Renal cortex interstitium (tissue), 15 donors: Measurements from ENCODE around the gene CDK5R2. TPM values are rescaled to one million over a fixed set of nuclear protein-coding genes. Genes with fewer than 3 reads are reported as not detected.
"Not testable (repeated sequence)": the region's sequence is repeated elsewhere in the genome, so short reads cannot be mapped to it uniquely, and the experiment has no call there.

Experiments
- DNase-seq, 11 donors: peaks; one replicate each; pipeline ENCODE4 v3.0.0-alpha.2; 2013; ENCODE audit warnings: low read depth in 9 of 11, low spot score in 4 of 11; ENCODE audit errors: extremely low read depth in 1 of 11
- long read RNA-seq, 16 experiments: transcript quantifications; one replicate each; lab custom pipeline, GENCODE V29; 2026
- polyA plus RNA-seq, 3 donors: library from polyadenylated mRNA; unstranded; fragments of 120-200 nt; gene quantifications; one replicate each; pipeline ENCODE4 v1.2.1, GENCODE V29; 2013; ENCODE audit not compliant: insufficient read length in 3 of 3

Gene CDK5R2
- under 1 TPM in 1 of 3 donors, not detected in 2; 0.07 TPM for polyA plus RNA-seq
- long read RNA-seq, donor 1 = 0 reads
- long read RNA-seq, donor 2, partial matches to known transcripts = 0 of 1 reads
- long read RNA-seq, donor 2, other reads (novel, unspliced or antisense) = 0 of 1 reads
- long read RNA-seq, donor 3 = 0 reads
- long read RNA-seq, donor 4 = 0 reads
- long read RNA-seq, donor 5 = 0 reads
- long read RNA-seq, donor 6 = 0 reads
- long read RNA-seq, donor 7 = 0 reads
- long read RNA-seq, donor 8 = 0 reads
- long read RNA-seq, donor 9 = 0 reads
- long read RNA-seq, donor 10, partial matches to known transcripts = 0 of 4 reads
- long read RNA-seq, donor 10, other reads (novel, unspliced or antisense) = 0 of 4 reads
- long read RNA-seq, donor 11 = 0 reads
- long read RNA-seq, donor 12 = 0 reads
- long read RNA-seq, donor 13 = 0 reads
- long read RNA-seq, donor 14 = 0 reads
- long read RNA-seq, donor 15 = 0 reads
- long read RNA-seq, donor 16, partial matches to known transcripts = 0 of 1 reads
- long read RNA-seq, donor 16, other reads (novel, unspliced or antisense) = 0 of 1 reads

DNA sequence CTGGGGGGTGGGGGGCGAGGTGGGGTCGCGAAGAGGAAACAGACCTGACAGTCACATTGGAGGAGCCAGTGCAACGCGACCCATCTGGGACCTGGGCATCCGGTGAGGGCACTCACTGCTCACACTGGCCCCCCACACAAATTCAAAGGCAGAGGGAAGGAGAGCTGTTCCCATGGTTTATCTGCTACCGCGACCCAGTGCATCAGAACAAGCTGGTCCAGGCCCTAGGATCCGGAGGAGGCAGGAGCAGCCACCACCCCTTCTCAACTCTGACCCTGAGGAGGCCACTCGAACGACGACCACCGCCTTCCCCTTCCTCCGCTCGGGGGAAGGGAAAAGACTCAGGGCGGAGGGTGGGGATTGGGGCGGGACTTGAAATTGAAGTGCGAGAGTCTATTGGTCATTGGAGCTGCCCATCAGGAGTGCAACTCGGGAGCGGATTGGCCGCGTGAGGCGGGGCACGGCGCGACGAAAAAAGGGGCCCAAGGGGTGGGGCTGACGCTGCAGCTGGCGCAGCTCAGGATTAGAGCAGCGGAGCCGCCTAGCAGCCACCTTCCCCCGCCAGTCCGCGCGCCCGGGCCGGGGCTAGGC, at the start of gene CDK5R2:
TSS of gene CDK5R2 (plus strand) at position 526 of the 591 bp plus-strand sequence. CDS start 155 bp downstream, outside the sequence.
- DNase-seq = peak; percentile 58 to 86 (median 81)

DNA sequence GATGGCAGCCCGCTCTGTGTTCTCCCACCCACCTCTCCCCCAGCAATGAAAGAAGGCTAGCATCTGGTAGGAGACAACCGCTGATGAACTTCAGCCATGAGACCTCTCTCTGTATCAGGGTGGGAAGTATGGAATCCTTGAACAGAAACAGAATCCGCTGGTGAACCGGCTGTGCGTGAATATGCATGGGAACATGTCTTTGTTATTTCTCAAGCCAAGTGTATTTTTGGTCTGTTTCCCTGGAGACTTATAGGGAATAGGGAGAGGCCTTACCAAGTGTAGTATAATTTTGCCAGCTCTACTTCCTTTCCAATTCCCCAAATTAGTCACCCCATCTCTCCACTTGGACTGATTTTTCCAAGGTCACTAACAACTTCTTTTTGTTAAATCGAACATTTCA, 48.7 kb upstream of the CDK5R2 start:
- no peak for DNase-seq

DNA sequence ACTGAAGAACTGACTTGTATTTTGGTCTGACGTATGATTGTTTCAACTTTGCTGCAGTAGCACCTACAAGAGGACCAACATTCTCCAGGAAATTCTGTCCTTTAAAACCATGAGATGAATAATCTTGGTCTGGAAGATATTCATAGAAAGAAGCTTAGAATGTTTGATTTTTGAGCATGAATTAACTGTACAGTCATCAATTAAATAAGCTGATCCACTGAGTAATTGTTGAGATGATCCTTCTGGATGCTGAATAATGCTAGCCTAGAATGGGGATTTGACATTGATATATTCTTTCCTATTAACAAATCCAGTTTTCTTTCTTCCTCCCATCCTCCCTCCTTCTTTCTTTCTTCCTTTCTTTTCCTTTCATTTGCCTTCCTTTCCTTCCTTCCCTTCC, 39.0 kb upstream of the CDK5R2 start:
- DNase-seq = no peak

DNA sequence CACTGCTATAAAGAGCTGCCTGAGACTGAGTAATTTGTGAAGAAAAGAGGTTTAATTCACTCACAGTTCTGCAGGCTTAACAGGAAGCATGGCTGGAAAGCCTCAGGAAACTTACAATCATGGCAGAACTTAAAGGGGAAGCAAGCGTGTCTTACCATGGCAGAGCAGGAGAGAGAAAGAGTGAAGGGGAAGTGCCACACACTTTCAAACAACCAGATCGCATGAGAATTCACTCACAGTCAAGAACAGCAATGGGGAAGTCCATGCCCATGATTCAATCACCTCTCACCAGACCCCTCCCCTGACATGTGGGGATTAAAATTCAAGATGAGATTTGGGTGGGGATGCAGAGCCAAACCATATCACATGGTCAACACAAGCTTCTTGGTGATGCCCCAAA, 34.7 kb upstream of the CDK5R2 start:
- no peak for DNase-seq

DNA sequence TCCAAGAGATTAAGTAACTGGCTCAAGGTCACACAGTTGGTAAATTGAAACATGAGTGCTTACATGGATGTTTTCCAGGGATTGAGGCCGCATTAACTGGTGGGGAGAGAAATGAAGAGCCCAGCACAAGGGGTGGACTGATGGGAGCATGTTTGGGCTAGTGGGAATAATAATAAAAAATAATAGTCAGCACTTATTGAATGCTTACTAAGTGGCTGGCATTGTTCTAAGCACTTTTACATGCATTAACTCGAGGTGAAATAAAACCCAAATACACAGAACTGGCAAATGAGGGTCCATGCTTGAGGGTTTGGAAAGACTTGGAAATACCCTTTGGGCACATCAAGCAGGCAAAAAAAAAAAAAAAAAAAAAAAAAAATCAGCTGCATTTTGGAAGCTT, 34.0 kb upstream of the CDK5R2 start:
- DNase-seq = no peak

DNA sequence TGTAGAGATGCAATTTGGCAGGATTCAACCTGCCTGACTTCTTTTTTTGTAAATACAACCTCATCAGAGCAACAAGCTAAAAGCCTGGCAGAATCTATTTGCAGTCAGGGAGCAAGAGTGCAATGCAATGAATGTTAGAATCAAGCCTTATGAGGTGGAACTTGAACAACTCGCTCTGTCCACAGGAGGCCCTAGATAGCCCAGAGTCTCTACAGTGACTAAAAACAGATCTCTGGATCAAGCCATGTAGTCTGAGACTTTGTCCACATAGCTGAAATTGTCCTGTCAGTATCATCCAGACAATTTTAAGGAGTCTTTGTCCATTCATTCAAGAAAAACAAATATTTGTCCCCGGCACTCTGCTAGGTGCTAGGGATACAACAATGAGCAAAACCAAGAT, 32.0 kb upstream of the CDK5R2 start:
- DNase-seq = no peak

DNA sequence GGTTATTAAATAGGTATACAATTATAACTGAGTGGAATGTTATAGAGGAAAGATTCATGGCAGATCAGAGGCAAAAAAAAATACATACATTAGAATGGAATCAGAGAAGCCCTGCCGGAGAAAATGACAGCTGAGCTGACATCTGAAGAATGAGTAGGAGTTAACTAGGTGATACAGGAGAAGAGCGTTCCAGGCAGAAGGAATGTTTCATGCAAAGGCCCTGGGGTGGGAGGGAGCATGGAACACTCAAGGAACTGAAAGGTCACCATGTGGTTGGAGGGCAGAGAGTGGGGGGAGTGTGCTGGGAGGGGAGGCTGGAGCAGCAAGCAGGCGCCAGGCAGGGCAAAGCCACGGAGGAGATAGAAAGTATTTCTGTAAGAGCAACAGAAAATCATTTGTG, 31.6 kb upstream of the CDK5R2 start:
- DNase-seq = no peak

DNA sequence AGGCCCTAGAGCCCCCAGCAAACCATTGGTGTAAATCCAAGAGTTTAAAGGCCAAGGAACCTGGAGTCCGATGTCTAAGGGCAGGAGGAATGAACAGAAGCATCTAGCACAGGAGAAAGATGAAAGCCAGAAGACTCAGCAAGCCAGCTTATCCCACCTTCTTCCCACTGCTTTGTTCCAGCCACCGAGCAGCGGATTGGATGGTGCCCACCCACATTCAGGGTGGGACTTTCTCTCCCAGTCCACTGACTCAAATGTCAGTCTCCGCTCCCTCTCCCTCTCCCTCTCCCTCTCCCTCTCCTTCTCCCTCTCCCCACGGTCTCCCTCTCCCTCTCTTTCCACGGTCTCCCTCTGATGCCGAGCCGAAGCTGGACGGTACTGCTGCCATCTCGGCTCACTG, 29.0 kb upstream of the CDK5R2 start:
- not testable (repeated sequence) for DNase-seq

DNA sequence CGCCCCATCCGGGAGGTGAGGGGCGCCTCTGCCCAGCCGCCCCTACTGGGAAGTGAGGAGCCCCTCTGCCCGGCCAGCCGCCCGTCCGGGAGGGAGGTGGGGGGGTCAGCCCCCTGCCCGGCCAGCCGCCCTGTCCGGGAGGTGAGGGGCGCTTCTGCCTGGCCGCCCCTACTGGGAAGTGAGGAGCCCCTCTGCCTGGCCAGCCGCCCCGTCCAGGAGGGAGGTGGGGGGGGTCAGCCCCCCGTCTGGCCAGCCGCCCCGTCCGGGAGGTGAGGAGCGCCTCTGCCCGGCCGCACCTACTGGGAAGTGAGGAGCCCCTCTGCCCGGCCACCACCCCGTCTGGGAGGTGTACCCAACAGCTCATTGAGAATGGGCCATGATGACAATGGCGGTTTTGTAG, 27.7 kb upstream of the CDK5R2 start:
- not testable (repeated sequence) for DNase-seq

DNA sequence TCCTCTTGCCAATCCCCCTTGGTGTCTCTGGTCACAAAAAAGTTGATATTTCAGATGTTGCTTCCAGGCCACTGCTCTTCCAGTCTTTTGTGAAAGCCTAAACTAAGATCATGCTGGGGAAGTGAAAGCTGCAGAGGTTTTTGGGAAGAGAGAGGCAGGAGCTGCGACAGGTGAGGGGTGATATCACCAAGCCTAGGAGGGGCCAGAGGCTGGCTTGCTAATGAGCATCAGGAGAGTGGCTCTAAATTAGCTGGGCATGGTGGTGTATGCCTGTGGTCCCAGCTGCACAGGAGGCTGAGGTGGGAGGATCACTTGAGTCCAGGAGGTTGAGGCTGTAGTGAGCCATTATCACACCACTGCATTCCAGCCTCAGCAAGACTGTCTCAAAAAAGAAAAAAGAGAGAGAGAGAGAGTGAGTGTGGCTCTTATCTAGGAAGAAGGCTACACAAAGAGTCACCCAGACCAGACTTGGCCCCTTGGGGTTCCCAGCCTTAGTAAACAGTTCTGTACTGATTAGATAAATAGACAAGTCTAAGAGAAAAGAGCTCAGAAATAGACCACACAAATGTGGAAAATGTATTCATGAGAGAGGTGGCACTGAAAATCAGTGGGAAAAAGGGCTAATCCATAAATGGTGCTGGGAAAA, 14.6 kb upstream of the CDK5R2 start:
- no peak for DNase-seq

DNA sequence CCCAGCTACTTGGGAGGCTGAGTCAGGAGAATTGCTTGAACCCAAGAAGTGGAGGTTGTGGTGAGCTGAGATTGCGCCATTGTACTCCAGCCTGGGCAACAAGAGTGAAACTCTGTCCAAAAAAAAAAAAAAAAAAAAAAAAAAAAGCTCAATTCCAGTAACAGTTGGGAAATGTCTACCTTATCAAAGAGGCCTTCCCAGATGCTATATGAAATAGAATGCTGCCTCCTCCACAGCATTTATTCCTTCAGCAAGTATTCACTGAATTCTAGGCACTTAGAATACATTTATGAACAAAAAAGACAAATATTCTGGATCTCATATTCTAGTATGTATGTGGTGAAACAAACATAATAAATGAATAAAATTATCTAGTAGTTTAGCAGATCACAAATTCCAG, 12.8 kb upstream of the CDK5R2 start:
- DNase-seq = no peak

DNA sequence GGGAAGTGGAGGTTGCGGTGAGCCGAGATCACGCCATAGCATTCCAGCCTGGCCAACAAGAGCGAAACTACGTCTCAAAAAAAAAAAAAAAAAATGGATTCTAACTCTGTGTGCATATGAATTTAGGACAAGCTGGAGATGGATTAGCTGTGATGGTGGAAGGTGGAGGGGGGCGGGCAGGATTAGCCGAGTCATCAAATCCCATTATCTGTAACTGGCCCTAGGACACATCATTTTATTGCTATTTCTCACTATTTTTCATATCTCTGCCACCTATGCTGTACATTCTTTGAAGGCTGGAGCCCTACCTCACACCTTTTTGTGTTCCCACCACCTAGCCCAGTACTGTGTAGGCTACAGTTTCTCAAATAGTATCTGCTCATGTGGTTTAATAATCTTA, 7.3 kb upstream of the CDK5R2 start:
- DNase-seq = no peak

DNA sequence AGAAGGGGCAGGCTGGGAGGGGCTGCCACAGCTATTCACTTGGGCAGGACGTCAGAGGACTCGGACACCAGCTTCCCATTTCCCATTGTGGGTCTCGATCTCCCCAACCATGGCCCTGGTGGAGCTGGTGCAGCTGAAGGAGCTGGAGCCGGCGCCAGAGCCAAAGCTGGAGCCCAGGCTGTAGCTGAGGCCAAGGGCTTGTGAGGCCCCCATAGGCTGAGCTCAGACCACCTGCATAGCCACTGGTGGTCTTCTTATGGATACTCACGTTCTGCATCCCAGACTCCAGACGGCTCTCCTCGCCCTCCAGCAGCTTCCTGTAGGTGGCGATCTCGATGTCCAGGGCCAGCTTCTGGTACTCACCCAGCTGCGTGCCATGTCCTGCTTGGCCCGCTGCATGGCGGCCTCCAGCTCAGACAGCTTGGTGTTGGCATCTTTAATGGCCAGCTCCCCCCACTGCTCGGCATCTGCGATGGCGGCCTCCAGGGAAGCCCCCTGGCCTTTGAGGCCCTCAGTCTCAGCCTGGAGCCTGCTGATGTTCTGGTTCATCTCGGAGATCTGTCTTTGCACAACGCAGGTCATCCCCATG, 6.0 kb upstream of the CDK5R2 start:
- no peak for DNase-seq

DNA sequence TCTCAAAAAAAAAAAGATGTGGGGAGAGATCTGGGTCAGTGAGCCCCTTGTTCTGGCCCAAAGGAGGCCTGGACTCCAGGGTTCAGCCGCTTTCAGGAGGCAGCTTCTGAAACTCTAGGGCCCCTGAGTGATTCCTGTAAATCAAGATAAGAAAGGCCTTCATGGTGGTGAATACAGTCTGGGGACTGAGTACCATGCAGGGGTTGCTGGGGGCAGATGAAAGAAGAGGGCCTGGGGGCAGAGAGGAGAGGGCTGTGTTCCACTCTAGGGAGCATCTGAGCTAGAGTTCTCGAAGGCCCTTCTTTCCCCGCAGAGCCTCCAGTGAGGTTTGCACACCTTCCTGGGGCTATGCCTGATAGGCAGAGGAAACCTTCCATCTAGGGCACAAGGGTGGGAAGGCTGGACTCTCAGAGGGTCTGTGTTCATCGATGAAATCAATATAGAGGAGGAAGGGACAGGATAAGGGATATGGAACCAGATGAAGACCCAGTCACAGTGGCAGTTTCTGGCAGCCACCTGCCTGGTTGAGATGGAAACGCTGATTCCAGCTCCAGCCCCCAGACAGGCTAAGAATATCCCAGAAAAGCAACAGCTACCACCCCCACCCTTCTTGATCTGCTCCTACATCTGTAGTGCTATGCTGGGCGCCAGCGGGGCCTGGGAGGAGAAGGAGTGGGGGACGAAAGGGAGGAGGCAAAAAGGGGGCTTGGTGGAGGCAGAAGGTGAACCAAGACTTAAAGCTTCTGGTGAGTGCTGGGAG, 4.7 kb upstream of the CDK5R2 start:
- no peak for DNase-seq

DNA sequence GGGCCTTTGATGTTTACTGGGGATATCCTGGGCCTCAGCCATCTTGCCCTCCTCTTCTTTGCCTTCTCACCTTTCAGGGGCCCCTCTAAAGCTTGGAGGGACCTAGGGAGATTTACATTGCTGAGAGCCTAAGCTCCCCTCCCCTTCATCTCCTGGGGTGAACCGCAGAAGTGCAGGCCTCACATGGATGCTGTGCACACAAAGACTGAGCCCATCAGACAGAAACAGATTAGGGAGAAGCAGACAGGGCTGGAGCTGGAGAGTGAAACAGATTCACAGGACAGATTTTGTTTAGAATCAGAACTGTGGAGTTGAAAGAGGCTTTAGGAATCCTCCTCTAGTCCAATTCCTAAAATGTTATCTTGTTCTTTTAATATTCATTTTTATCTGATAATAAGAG, 3.4 kb upstream of the CDK5R2 start:
- no peak for DNase-seq

DNA sequence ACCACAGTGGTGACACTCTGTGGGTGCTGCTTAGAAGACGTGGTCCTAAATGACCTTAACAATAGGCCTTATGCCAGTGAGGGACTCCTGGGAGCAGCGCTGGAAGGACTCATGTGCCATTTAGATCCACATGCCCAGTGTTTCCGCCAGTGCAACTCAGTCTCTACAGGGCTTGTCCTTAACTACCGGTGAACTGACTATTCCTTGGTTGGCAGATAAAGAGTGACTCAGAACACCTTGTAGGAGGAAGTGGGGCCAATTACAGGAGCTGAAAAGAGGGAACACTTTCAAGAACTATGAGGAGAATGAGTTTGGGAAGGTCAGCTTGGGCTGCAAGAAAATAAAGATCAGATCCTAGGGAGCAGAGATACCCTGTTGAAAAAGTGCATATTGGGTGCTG, 1.8 kb upstream of the CDK5R2 start:
- DNase-seq = no peak

DNA sequence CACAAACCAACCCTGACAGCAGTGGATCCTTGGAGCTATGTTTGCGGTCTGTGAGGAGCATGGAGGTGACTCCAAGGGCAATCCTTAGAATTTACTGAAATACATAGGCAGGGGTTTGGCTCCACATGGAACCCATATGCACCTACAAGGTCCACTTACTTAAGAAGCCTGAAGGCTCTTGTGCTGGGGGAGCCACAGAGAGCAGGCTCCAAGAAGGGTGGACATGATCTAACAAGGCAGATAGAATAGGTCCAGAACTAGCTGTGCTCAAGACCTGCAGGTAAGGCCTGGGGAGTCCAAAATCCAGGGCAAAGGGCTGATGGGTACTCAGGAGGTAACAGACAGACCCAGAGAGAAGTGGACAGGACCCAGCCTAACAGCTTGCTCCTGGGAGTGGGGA, 1.2 kb upstream of the CDK5R2 start:
- no peak for DNase-seq

DNA sequence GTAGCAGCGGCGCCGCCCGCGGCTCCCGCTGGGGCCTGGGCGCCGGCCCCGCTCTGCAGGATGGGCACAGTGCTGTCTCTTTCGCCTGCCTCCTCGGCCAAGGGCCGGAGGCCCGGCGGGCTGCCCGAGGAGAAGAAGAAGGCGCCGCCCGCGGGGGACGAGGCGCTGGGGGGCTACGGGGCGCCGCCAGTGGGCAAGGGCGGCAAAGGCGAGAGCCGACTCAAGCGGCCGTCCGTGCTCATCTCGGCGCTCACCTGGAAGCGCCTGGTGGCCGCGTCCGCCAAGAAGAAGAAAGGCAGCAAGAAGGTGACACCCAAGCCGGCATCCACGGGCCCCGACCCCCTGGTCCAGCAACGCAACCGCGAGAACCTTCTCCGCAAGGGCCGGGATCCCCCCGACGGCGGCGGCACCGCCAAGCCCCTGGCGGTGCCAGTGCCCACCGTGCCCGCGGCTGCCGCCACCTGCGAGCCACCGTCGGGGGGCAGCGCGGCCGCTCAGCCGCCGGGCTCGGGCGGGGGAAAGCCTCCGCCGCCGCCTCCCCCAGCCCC, 369 bp downstream of the CDK5R2 start:
- DNase-seq = no peak
